Right lobe of liver (tissue), 6 donors: Measurements from ENCODE around the gene OR10D3. TPM values are rescaled to one million over a fixed set of nuclear protein-coding genes. Genes with fewer than 3 reads are reported as not detected.
A peak's percentile ranks its signal among the peaks of the same experiment; 100 is the strongest.
"Not testable (repeated sequence)": the region's sequence is repeated elsewhere in the genome, so short reads cannot be mapped to it uniquely, and the experiment has no call there.

ENCODE experiments used
- ATAC-seq, 4 donors: fragments of 200-7000 bp; cut with Tn5 transposase; one replicate each; pipeline ENCODE4 v1.9.1; 2020; ENCODE audit warnings: mild to moderate bottlenecking in 4 of 4, moderate library complexity in 4 of 4
- DNase-seq, 3 donors: peaks; one replicate each; pipeline ENCODE4 v3.0.0-alpha.2; 2020
- H3K27ac ChIP-seq, 3 donors: fragments of 200-600 bp; one replicate each; pipeline ENCODE4 v1.8.0; 2022
- H3K27me3 ChIP-seq, 2 donors: fragments of 200-600 bp; one replicate each; pipeline ENCODE4 v1.8.0; 2022
- H3K36me3 ChIP-seq, 4 donors: fragments of 200-600 bp; sonication (generic) in 1 of 4; one replicate each; pipeline versions ENCODE4 v1.5.1 to v1.8.0; 2017 to 2022; ENCODE audit warnings: control low read depth in 1 of 4
- H3K4me1 ChIP-seq, 4 donors: fragments of 200-600 bp; sonication (generic) in 1 of 4; one replicate each; pipeline versions ENCODE4 v1.5.1 to v1.8.0; 2017 to 2022; ENCODE audit warnings: control low read depth in 1 of 4
- H3K4me3 ChIP-seq, 3 donors: fragments of 200-600 bp; one replicate each; pipeline ENCODE4 v1.8.0; 2022
- H3K9me3 ChIP-seq, 4 donors: fragments of 200-600 bp; sonication (generic) in 1 of 4; one replicate each; pipeline versions ENCODE4 v1.5.1 to v1.8.0; 2017 to 2022; ENCODE audit warnings: control low read depth in 1 of 4
- CTCF ChIP-seq, 4 donors: fragments of 200-600 bp in 3 of 4; fragments of 450-650 bp in 1 of 4; IDR thresholded peaks; one replicate each; pipeline versions ENCODE4 v1.5.1 to v1.8.0; 2016 to 2022; ENCODE audit warnings: antibody characterized with exemption in 4 of 4, mild to moderate bottlenecking in 2 of 4
- POLR2A ChIP-seq: fragments of 450-650 bp; IDR thresholded peaks from one replicate; pipeline ENCODE4 v1.6.1; 2017; ENCODE audit warnings: antibody characterized with exemption, mild to moderate bottlenecking
- WGBS: methylation state at CpG from one replicate; pipeline ENCODE4 v1.1.6; 2018; ENCODE audit warnings: low coverage, low lambda C conversion rate; ENCODE audit not compliant: insufficient coverage; ENCODE audit errors: missing lambda C conversion rate; 5-methylcytosine and 5-hydroxymethylcytosine counted together
- intact Hi-C, 2 donors: fragments of 100-400 bp; cut with DNase I; formaldehyde crosslinking; loops; one replicate each; pipeline versions ENCODE4 v1.11.2 to v1.14.1; 2022
- total RNA-seq, 6 experiments: library from RNA; depleted of rRNA in 2 of 6; stranded (reverse); fragments of >200 nt in 2 of 6; fragmentation: NEBNext Ultra II Directional in 3 of 6; extraction: Animal tissue kit (Norgen Biotek cat#: 25700) in 3 of 6; gene quantifications; one replicate each; pipeline versions ENCODE4 v1.1.0 to v1.2.4, GENCODE V29; 2016 to 2023
- donor health status: DM: no; HTN: yes; CAD: no.
- donor health status: DM: no; HTN: no; CAD: no.
- donor health status: DM: no; HTN: no; CAD: no.
- donor health status: DM: no; HTN: yes; CAD: no.
- donor health status: DM: no; HTN: yes; CAD: no.

The OR10D3 gene
- total RNA-seq, 6 experiments from 2014 or later: not detected

- intact Hi-C loops: no loop called here
These were observed 14.3 kb upstream of the OR10D3 start for GRCh38 chr11:124168796-124169195.

GRCh38 chr11:124170315-124170714 is 12.8 kb upstream of the OR10D3 start:
- no CpG with 5 or more reads among the region's 12 CpGs for WGBS
- H3K27me3 ChIP-seq, intact Hi-C loops, H3K4me3 ChIP-seq, H3K4me1 ChIP-seq, H3K9me3 ChIP-seq, DNase-seq, H3K36me3 ChIP-seq, ATAC-seq, H3K27ac ChIP-seq: not testable (repeated sequence)

More at GRCh38 chr11:124168796-124169195, 14.3 kb upstream of the OR10D3 start:
- H3K27ac ChIP-seq: no peak overlapping the region
- H3K4me1 ChIP-seq: no peaks in the 10 kb centered on the region
- TF ChIP-seq POLR2A (no peak), CTCF (IDR thresholded peaks at IDR 0.05) (no peak)
- H3K36me3 ChIP-seq: no peaks in the 10 kb centered on the region
- H3K9me3 ChIP-seq: no peaks in the 10 kb centered on the region
- DNase-seq: no peak
- no peak overlapping the region for H3K4me3 ChIP-seq
- peak in 1 of 4 donors; percentile 26 for ATAC-seq
- H3K27me3 ChIP-seq: no peaks in the 10 kb centered on the region

- no peaks in the 10 kb centered on the region for H3K27me3 ChIP-seq
- no peaks in the 10 kb centered on the region for H3K9me3 ChIP-seq
- 79% methylated on average over 10 of the region's 40 CpGs for WGBS
- ATAC-seq (no peak), DNase-seq (no peak)
- H3K4me3 ChIP-seq: no peak overlapping the region
- intact Hi-C loops: no loop called here
- no peaks in the 10 kb centered on the region for H3K4me1 ChIP-seq
- no peaks in the 10 kb centered on the region for H3K36me3 ChIP-seq
- no peak for TF ChIP-seq CTCF (IDR thresholded peaks at IDR 0.05)
- H3K27ac ChIP-seq: no peak overlapping the region
These were observed 12.2 kb upstream of the OR10D3 start for GRCh38 chr11:124170801-124171586.

GRCh38 chr11:124172101-124172500 is 11.0 kb upstream of the OR10D3 start:
- intact Hi-C loops: no loop called here
- 56% methylated on average over 6 of the region's 6 CpGs for WGBS

More at GRCh38 chr11:124172101-124172500, 11.0 kb upstream of the OR10D3 start:
- Histone ChIP-seq H3K36me3 (no peaks in the 10 kb centered on the region), H3K27ac (no peak overlapping the region), H3K9me3 (no peaks in the 10 kb centered on the region), H3K27me3 (no peaks in the 10 kb centered on the region), H3K4me1 (no peaks in the 10 kb centered on the region), H3K4me3 (no peak overlapping the region)
- TF ChIP-seq POLR2A: no peak
- TF ChIP-seq CTCF (IDR thresholded peaks at IDR 0.05): no peak
- DNase-seq: no peak
- ATAC-seq: no peak
